ENCODE measurements around the gene TYW1B.
"Not testable (repeated sequence)": the region's sequence is repeated elsewhere in the genome, so short reads cannot be mapped to it uniquely, and the experiment has no call there.

TYW1B gene

GRCh38 chr7:72690177-72690576, 137.8 kb downstream of the TYW1B start:
- not testable (repeated sequence) for DNase-seq

DNA sequence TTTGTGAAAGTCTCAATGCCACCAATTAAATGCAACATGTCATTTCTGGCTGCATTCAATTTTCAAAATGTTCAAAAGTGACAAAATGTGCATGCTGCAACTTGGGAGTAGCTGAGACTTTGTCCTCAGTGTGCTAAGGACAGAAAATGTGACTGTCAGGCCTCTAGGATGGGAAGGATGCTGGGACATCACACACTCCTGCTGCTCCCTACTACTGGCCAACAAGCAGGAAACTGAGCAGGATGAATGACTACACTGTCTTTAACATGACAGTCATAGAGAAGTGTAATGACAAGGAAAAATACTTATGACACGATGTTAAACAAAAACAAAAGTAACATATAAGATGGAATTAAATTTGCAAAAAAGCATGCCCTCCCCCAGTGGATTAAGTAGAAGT, 138.7 kb downstream of the TYW1B start:
- not testable (repeated sequence) for DNase-seq

- DNase-seq: not testable (repeated sequence)
Measured at GRCh38 chr7:72681211-72681610, 146.8 kb downstream of the TYW1B start.

DNA sequence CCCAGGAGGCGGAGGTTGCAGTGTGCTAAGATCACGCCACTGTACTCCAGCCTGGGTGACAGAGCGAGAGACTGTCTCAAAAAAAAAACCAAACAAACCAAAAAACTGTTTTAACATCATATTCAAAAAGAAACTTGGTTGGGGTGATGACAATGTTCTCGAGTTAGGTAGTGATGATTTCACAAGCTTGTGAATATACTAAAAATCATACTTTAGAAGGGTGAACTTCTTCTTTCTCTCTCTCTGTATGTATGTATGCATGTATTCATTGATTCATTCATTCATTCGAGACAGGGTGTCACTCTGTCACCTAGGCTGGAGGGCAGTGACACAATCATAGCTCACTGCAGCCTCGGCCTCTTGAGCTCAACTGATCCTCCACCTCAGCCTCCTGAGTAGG, 151.1 kb downstream of the TYW1B start:
- not testable (repeated sequence) for DNase-seq

- not testable (repeated sequence) for DNase-seq
Measured at GRCh38 chr7:72676086-72676690, 151.8 kb downstream of the TYW1B start.

DNA sequence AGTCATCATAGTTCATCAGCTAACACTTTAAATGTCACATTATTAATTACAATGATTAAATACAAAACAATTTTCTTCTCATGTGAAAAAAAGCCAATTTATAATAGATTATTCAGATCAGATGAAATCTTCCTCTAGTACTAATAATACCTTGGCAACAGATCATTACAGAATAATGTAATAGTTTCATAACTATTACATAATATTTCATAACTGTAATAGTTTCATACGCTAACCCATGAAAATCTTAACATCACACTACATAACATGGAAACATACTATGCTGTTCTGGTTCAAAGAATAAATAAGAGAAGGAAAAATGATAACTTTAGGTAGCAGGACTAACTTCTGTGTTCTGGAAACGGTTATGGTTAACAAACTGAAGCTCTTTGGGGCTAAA, 152.3 kb downstream of the TYW1B start:
- not testable (repeated sequence) for DNase-seq

DNA sequence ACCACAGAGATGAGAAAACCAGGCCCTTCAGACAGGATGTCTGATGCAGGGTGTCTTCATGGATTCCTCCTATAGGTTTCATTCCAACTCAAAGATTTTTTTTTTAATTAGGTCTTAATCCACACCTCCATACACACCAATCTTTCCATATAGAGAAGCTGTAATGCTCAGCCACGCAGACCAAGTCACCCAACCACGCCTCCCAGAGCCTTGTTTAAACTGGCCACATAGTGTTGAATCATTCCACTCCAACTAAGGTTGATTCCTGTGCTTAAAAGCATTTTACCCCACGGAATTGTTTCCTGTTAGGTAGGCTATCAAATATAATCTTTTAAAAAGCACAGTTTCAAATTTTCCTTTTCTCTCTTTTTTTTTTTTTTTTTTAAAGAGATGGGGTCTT, 153.6 kb downstream of the TYW1B start:
- no peak for DNase-seq

- DNase-seq: not testable (repeated sequence)
Measured at GRCh38 chr7:72670850-72671249, 157.2 kb downstream of the TYW1B start.

DNA sequence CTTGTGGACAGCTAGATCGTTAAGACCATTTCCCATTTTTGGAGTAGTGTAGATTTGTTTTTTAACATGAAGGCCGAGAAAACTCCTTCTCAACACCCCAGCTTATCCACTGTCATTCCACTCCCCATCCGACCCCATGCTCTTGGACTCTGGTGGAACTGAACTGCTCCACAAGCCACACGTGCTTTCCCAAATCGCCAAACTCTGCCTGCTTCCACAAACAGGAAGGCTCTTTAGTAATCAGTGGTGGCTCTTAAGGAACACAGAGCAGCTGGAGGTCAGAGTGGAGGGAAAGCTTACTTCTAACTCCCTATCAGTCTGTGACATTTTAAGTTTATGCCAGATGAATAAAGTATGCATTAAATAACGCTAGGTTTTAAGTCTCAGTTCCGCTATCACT, 159.6 kb downstream of the TYW1B start:
- DNase-seq: not testable (repeated sequence)

- DNase-seq: not testable (repeated sequence)
Measured at GRCh38 chr7:72667049-72667448, 161.0 kb downstream of the TYW1B start.

GRCh38 chr7:72648574-72648973, 179.4 kb downstream of the TYW1B start:
- DNase-seq: not testable (repeated sequence)

DNA sequence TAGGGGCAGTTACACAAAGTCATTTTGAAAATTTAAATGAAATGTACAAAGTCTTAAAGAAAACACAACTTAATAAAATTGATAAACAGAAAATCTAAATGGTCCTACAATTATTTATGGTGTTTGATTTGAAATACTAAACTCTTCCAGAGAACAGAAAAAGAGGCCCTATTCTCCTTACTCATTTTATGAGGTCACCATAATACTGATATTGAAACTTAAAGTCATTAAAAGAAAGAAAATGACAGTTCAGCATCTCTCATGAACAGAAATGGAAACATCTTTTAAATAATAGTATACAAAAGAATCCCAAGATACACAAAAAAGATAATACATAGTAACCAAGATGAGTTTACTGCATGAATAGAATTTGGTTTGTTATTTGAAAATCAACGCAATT, 184.3 kb downstream of the TYW1B start:
- DNase-seq: not testable (repeated sequence)

- not testable (repeated sequence) for DNase-seq
Measured at GRCh38 chr7:72641485-72642248, 186.3 kb downstream of the TYW1B start.

GRCh38 chr7:72640740-72641139, 187.3 kb downstream of the TYW1B start:
- DNase-seq: not testable (repeated sequence)

GRCh38 chr7:72635273-72635908, 192.6 kb downstream of the TYW1B start:
- DNase-seq: not testable (repeated sequence)

- not testable (repeated sequence) for DNase-seq
Measured at GRCh38 chr7:72632765-72633292, 195.2 kb downstream of the TYW1B start.

- not testable (repeated sequence) for DNase-seq
Measured at GRCh38 chr7:72628375-72628774, 199.6 kb downstream of the TYW1B start.

DNA sequence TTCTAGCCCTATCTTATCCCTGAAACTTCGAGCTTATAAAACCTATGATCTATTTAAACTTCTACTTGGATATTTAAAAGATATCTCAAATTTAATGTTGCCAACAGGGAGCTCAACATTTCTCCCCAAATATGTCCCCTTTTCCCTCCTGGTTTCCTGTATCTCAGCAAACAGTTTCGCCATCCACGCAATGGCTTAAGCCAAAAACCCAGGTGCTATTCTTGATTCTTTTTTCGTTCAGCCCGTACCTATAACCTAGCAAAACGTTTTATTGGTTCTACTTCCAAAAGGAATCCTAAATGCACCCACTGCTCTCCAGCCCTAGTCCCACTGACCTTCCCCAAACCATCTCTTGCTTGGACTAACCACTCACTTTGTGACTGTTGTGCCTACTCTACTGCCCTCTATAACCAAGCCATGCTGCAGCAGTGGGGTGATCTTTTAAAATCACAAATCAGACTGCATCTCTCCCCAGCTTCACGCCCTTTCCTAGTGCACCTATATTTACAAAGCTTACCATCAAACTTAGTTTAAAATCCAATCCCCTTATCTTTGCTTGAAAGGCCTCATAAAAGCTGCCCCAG, 201.5 kb downstream of the TYW1B start:
- DNase-seq: not testable (repeated sequence)

- DNase-seq: not testable (repeated sequence)
Measured at GRCh38 chr7:72625721-72626423, 202.1 kb downstream of the TYW1B start.

DNA sequence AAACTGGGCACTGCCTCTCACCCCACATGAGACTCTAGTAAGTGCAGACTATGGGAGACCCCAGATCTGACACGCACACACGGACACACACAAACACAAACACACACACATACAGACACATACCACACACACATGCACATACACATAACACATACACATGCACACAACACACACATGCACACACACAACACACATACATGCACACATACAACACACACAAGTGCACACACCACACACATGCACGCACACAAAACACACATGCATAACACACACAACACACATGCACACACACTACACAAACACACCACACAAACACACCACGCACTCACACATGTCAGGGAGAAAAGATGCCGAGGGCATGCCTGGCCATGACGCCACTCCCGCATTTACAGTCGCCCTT, 205.5 kb downstream of the TYW1B start:
- DNase-seq: no peak

- DNase-seq: not testable (repeated sequence)
Measured at GRCh38 chr7:72621761-72622187, 206.2 kb downstream of the TYW1B start.

GRCh38 chr7:72620923-72621322, 207.1 kb downstream of the TYW1B start:
- not testable (repeated sequence) for DNase-seq
